ENCODE results near the gene MRPL55. TPM values are rescaled to one million over a fixed set of nuclear protein-coding genes. Genes with fewer than 3 reads are reported as not detected.

MRPL55 gene
- polyA plus RNA-seq, 1 experiment, result 80.8 TPM

DNA sequence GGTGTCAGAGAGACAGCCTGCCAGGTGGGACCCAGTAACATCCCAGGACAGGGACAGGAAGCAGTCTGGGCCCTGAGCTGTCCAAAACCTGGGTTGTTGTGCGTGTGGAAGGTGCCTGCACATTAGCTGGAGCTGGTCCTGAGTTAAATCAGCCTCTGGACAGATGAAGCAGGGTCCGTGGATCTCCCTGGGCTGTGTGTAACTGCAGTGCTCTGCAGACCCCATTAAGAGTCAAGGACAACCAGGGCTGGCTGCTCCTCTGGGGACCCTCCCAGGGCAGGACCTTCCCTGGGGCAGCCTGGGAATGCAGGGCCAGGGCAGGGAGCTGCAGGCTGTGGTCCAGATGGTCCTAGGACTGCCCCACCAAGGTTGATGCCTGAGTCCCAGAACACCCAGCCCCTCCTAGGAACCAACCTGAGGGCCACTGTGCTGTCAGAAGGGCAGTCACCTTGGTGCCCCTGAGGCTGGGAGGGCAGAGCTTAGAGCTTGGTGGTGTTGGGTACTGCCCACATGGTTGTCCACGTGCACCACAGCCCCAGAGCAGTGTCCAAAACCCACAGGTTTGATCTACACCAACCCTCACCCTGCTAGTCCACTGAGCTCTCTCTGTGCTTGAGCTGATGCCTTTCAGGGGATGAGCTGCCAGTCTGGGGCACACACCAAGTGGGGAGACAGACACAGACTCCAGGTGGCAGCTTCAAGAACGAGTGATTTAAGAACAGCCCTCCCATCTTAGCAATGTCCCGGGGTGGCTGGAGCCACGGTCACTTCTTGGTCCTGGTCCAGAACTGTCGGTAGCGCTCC lies 2.9 kb downstream of the MRPL55 start:
- ChIA-PET CTCF (interaction anchor here (1.0 to 2.2 kb wide), 2 partner anchors 16 to 19 kb away, joined by 3 to 5 read pairs; no protein-coding TSS in a partner anchor), POLR2A (no interaction called here)
- no peak for TF ChIP-seq CTCF (IDR thresholded peaks at IDR 0.05; ENCODE audit: insufficient read depth, low read depth, low read length)
- Histone ChIP-seq H3K4me3 (ENCODE audit: low read depth, low read length) (no peak overlapping the region), H3K27me3 (ENCODE audit: control insufficient read depth, insufficient read depth, low read length) (no peaks in the 10 kb centered on the region), H3K36me3 (ENCODE audit: control insufficient read depth, insufficient read depth, low read length) (peaks cover 13% of the 10 kb centered on the region)
- DNase-seq (ENCODE audit: low read depth), result no peak

DNA sequence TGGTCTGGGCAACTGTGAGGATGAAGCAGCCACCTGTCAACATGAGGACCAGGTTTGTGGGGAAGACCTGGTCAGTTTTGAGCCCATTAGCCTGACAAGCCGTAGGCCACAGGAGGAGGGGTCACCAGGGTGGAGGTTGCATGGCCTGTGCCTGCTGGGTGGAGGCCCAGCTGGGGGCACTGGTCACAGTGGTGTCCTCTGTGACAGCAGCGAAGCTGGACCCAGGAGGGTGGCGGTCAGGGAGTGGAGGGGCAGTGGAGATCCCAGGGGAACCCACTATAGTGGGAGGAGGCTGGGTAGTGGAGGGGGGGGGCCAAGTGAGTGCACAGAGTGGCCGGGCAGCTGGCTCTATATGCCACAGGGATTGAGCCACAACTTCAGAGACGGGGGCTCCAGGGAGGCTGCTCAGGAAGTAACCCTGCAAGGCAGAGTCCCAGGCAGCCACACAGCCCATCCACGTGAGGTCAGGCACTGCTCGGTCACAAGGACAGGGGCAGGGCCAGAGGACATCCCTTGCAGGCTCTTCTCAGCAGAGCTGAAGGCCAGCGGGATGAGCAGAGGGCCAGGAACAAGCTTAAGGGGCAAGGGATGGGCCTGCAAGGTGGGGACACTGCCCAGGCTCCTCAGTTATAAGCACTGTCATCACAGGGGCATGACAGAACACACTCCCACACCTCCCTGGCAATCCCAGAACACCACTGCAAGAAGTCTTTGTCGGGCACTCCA lies 3.7 kb downstream of the MRPL55 start:
- Histone ChIP-seq H3K36me3 (ENCODE audit: control insufficient read depth, insufficient read depth, low read length) (peaks cover 16% of the 10 kb centered on the region), H3K27me3 (ENCODE audit: control insufficient read depth, insufficient read depth, low read length) (no peaks in the 10 kb centered on the region), H3K4me3 (ENCODE audit: low read depth, low read length) (no peak overlapping the region)
- no peak for DNase-seq (ENCODE audit: low read depth)
- POLR2A ChIA-PET, result no interaction called here
- no peak for TF ChIP-seq CTCF (IDR thresholded peaks at IDR 0.05; ENCODE audit: insufficient read depth, low read depth, low read length)
- CTCF ChIA-PET, result interaction anchor here (0.9 to 2.2 kb wide), 2 partner anchors 15 to 106 kb away, joined by 3 to 5 read pairs; no protein-coding TSS in a partner anchor

GRCh38 chr1:228104526-228105269 lies 4.4 kb downstream of the MRPL55 start:
- Histone ChIP-seq H3K27me3 (ENCODE audit: control insufficient read depth, insufficient read depth, low read length) (no peaks in the 10 kb centered on the region), H3K4me3 (ENCODE audit: low read depth, low read length) (no peak overlapping the region), H3K36me3 (ENCODE audit: control insufficient read depth, insufficient read depth, low read length) (peaks cover 19% of the 10 kb centered on the region)
- no peak for DNase-seq (ENCODE audit: low read depth)
- no peak for TF ChIP-seq CTCF (IDR thresholded peaks at IDR 0.05; ENCODE audit: insufficient read depth, low read depth, low read length)
- ChIA-PET POLR2A (no interaction called here), CTCF (interaction anchor here (0.9 to 2.2 kb wide), 2 partner anchors 14 to 105 kb away, joined by 3 to 5 read pairs; no protein-coding TSS in a partner anchor)

DNA sequence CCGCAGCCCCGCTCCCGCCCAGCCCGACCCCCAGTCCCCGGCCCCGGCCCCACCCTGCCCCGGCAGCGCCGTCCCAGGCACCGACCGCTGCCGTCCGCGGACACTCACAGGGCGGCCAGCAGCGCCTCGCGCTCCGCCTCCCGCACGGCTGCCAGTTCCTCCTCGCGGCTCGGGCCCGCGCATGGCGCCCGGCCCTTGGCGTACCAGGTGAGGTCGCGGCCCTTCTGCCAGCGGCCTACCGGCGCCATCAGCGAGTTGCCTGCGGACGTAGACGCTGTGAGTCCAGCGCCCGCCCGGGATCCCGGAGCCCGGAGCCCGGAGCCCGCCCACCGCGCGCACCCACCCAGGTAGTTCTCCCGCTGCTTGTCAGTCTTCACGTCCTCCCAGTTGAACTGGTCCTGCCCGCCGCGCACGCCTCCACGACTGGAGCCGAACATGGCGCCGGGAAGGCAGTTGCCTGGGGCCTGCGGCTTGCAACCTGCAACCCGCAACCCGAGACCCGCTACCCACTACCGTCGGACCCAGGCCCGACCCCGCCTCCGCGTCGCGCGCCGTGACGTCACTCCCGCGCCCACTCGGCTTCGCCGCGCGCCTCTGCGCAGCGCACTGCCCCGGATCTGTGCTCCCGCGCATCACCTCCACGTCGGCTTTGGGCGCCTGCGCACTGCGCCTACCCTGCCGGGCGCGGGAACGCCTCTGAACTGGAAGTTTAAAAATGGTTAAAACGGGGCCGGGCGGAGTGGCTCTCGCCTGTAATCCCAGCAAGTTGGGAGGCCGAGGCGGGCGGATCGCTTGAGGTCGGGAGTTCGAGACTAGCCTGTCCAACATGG lies 6.1 kb downstream of the MRPL55 start, which contains the start of gene C1orf35:
Gene C1orf35 (minus strand): TSS at position 535 of the 830 bp plus-strand sequence. CDS start 98 bp downstream, at position 437.
- Histone ChIP-seq H3K27me3 (ENCODE audit: control insufficient read depth, insufficient read depth, low read length) (no peaks in the 10 kb centered on the region), H3K36me3 (ENCODE audit: control insufficient read depth, insufficient read depth, low read length) (peaks cover 31% of the 10 kb centered on the region), H3K4me3 (ENCODE audit: low read depth, low read length) (peak within 1 kb of the TSS; percentile 97)
- DNase-seq (ENCODE audit: low read depth), result peak; percentile 39
- CTCF ChIA-PET, result no interaction called here
- POLR2A ChIA-PET, result no interaction called here
- no peak for TF ChIP-seq CTCF (IDR thresholded peaks at IDR 0.05; ENCODE audit: insufficient read depth, low read depth, low read length)
